Medulla oblongata (tissue), 1 donor: ENCODE measurements around the gene STAC2.

Experiments used
- DNase-seq: peaks from one replicate; pipeline ENCODE4 v3.0.0-alpha.2; 2015; ENCODE audit errors: extremely low spot score

Gene STAC2

DNA sequence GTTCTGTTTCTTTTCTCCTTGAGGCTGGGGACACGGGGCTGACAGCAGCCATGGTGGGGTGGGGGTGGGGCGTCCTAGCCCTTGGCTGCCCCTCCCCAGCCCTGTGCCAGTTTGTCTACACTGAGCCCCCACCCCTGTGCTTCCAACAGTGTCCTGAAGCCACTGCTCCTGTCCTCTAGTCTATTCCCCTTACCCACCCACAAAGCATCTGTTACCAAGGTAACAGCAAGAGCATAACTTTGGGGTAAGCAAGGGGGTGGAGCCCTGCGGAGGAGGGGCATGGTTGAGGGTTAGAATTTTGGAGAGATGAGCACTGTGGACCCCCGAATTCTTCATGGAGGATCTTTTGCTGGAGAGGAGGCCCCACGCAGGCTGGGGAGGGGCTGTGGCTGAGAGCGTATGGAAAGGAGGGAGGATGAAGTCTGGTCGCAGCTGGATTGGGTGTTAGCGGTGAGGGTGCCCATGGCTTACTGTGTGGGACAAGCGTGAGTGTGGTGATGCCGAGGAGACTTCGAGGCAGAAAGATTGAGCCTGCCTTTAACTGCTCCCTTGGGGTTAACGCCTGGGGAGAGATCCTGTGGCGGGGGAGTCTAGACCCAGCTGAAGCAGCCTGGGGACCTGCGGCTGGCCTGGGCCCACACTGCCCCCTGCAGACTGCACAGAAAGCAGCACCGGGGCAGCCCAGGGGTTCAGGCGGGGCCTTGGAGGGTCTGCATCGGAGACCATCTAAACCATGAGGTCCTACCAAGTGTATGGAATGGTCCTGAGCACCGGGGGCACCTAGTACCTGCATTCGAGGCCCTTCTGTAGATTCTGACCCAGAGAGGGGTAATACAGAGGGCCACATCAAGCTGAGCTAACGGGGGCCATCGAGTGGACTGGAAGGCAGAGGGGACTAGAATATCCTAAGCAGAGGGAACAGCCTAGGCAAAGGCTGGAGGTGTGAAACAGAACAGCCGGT, 6.1 kb upstream of the STAC2 start:
- DNase-seq, result peak; percentile 24

DNA sequence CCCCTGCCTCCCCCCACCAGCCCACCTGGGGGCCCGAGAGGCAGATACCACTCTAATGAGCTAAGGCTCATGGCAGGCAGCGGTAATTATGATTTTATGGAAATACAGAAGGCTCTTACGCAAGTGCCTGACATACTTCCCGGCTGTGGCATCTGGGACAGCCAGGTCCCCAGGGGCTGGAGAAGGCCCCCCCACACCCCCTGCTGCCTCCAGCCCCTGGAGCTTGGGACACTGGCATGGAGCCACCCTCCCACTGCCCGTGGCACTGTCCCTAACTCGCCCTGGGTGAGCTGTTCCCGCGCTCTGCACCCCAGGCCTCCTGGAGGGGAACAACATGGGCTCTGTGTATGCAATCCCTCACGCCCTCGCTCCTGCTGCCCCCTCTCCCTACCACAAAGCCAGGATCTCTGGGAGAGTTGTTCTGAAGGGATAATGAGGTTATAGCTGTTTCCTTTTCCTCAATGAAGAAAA, 5.4 kb upstream of the STAC2 start:
- DNase-seq, result no peak

DNA sequence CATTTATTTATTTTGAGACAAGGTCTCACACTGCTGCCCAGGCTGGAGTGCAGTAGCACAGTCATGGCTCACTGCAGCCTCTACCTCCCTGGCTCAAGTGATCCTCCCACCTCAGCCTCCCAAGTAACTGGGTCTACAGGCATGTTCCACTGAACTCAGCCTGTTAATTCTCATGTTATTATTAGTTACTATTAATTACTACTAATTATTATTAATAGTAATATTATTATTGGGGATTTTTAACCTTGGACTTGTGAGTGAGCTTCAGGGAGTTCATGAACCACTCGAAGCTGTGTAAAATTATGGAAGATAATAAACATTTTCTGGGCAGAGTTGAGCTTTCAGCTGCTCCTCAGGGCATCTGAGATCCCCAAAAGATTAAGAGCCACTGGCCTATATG, 4.6 kb upstream of the STAC2 start:
- DNase-seq, result no peak

DNA sequence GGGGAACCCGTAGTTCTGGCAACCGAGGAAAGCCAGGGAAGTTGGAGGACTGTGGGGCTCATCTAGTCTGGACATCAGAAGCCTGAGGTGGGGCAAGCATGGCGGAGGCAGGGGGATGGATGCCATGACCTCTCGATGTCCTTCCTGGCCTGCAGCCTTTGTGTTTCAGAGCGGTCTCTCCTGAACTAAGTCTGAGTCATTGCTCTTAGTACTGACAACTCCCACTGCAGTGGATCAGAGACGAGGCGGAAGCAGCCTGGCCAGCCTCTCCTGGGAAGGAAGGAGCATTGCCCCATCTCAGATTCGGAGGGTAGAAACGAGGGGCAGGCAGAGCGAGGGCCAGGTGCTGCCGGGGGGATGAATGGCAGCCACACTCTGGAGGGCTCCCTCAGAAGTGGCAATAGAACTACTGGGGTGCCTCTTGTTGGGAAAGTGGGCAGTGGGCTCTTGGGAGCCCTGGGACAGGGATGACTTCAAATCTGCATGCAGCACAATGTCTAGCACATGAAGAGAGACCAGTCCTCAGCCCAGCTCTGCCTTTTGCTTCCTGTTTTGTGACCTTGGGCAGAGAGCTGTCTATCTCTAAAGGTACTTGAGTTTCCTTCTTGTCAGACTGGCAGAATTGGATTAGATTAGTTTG, 3.6 kb upstream of the STAC2 start:
- DNase-seq, result no peak

DNA sequence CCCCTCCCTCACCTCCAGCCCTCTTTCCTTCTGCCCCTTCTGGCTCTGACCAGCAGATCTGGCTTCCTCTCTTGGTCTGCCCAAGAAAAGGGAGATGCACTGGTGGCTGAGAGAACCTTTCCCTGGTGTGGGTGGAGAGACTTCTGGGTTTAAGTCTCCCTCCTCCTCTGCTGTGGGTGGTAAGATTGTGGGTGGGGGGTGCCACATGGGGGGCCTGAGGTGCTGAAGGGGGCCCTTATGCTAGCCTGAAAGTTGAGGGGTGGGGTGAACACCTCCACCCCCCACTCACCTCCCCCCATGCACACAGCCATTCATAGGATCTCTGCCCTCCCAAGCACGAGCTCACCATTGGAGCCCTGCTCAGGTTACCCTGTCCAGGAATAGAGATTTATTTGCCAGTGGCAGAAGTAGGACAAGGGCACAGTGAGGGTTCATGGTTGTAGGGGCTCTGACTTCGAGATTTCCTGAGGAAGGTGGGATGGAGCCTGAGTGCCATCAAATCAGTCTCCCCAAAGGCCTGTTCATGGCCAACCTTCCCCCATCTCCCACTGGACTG, 1.7 kb upstream of the STAC2 start:
- no peak for DNase-seq

- peak; percentile 21 for DNase-seq
These were observed 376 bp upstream of the STAC2 start for GRCh38 chr17:39225959-39226683.

GRCh38 chr17:39224778-39225307, 902 bp downstream of the STAC2 start:
- no peak for DNase-seq

GRCh38 chr17:39223907-39224777, 1.6 kb downstream of the STAC2 start:
- no peak for DNase-seq

- no peak for DNase-seq
These were observed 2.6 kb downstream of the STAC2 start for GRCh38 chr17:39222866-39223834.

DNA sequence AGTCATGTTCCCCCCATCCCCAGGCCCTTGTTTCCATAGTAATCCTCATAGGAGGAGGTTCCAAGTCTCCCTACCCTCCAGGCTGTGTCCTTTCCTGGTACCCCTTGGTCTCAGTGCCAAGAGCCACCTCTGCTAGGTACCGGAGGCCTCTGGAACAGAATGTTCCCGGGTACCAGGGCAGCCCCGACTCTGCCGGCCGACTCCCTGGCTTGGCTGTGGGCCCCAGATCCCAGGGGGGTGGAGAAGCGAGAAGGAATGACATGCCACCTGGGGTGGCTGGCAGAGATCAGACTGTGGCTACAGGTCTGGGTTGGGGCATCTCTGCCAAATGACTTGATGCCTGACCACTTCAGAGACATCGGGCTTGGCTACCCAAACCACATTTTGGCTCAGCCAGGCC, 3.6 kb downstream of the STAC2 start:
- DNase-seq, result no peak

GRCh38 chr17:39221572-39221971, 4.2 kb downstream of the STAC2 start:
- DNase-seq, result no peak

- DNase-seq, result peak; percentile 74
These were observed 6.0 kb downstream of the STAC2 start for GRCh38 chr17:39219647-39220154.

DNA sequence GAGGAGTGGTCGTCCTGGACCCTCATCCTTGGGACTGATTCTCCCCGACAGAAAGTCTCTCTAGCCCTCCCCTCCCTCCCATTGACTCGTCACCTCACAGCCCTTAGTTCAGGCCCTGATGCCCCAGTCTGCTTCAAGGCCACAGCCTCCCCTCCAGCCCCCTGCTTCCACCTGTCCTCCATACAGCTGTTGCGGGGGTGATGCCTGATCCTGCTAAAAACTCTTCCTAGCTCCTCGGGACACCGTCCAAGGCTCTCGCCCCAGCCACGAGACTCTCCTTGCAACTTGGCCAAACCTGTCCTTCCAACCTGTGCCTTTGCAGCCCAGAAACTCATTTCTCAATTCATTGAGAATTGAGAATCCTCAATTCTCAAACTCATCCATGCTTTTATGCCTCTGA, 6.8 kb downstream of the STAC2 start:
- no peak for DNase-seq

- no peak for DNase-seq
These were observed 7.9 kb downstream of the STAC2 start for GRCh38 chr17:39217734-39218369.

DNA sequence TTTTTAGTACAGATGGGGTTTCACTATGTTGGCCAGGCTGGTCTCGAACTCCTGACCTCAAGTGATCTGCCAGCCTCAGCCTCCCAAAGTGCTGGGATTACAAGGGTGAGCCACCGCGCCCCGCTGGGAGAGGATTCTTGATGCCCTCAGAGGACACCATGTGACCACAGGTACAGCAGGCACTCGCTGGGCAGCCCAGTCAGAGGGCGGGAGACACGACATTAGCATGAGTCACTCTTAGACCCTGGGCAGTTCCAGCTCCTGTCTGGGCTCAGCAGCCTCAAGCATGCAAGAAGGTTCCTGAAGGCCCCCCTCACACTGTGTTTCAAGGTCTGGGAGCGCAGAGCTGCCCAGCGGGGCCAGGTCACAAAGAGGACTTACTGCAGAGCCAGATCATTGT, 11.9 kb downstream of the STAC2 start:
- DNase-seq, result no peak

DNA sequence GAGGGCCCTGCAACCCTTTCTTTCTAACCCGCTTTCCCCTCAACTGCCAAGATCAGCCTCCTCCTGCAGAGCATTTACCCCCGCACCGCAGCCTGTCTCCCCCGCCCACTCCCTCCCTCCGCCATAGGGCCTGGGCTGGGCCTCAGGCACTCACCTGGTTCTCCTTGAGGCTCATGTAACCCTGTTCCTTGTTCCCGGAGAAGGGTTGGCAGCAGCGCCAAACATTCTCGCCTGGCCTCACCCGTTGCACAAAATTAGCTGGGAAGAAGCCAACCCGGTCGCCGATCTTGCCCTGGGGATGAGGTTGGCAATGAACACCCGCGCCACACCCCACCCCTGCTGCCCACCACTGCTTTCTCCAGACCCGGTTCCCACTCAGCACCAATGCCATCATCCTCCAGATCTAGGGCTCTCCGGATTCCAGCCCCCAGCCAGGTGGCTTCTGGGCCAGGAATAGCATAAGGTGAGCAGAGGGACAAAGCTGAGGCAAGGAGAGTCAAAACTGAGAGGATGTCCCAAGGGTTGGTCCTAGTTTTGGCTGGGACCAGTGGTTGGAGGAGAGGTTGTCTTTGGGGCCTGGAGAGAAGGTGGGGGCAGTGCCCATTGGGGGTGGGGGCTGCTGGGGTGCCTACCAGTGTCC, 12.8 kb downstream of the STAC2 start:
- DNase-seq, result no peak

DNA sequence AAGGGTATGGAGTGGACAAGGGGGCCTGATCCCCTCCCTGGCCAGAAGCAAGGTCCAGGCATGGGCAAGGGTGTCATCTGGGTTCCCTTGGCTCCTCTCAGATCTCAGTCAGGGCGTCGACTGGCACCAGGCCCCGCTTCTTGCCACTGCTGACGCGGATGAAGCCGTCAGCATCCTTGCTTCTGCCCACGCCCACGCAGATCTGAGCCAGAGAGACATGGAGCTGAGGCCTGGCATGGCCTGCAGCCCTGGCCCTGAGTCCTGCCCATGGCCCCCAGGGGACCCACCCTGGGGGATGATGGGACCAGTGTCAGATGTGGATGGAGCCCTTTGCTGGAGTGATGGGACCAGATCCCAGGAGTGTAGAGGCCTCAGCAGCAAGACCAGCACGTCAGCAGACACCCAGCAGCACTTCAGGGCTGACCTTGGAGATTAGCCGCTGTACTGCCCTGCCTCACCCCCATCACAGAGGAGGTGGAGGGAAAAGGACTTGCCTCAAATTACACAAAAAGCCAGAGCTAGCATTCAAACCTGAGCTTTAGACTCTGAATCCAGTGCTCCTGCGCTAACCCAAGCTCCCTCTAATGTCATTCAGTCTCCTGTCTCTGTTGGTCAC, 13.4 kb downstream of the STAC2 start:
- no peak for DNase-seq

DNA sequence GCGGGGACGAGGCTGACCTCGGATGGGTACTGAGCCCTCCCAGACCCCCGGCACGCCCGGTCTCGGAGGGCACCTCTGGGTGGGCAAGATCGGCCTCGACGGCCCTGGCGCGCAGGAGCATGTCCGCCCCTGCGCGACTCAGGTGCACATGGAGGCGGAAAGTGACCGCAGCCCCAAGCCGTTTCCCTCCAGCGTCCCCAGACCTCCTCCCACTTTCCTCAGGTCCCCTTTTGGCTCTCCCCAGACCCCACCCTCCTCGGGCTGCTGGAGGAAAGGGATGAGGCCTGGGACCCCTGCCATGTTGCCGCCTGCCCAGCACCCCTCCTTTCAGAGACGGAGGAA, 15.7 kb downstream of the STAC2 start:
- no peak for DNase-seq
